HCT116 (cell line): ENCODE data around the gene ERBB4. TPM values are rescaled to one million over a fixed set of nuclear protein-coding genes. Genes with fewer than 3 reads are reported as not detected.

ENCODE experiments used
- ATAC-seq: fragments of 200-7000 bp; cut with Tn5 transposase; 2 replicates; pipeline ENCODE4 v1.9.1; 2020; ENCODE audit warnings: mild to moderate bottlenecking, moderate library complexity
- BruUV-seq: library from RNA; stranded (reverse); fragments of 400-500 nt; replicated peaks from 2 replicates; lab custom pipeline; 2021; lab: Mats Ljungman, UMichigan
- CTCF ChIA-PET: fragments of 300-600 bp; sonication (Branson Sonifier 250); formaldehyde crosslinking; loops from one replicate; lab custom pipeline; 2021; ENCODE audit warnings: antibody characterized with exemption; lab: Charles Lee
- POLR2A ChIA-PET: fragments of 300-600, 350-600 bp; sonication (Branson Sonifier 250); formaldehyde crosslinking; loops from one replicate; lab custom pipeline; 2021; ENCODE audit warnings: antibody characterized with exemption; lab: Charles Lee
- RAD21 ChIA-PET, 2 experiments: fragments of 300-600 bp; sonication (Branson Sonifier 250); formaldehyde crosslinking; loops; one replicate each; lab custom pipeline; 2023; ENCODE audit warnings: low total read pairs in 2 of 2; ENCODE audit not compliant: uncharacterized antibody in 2 of 2, unreplicated experiment in 2 of 2, low non-redundant PET in 1 of 2; lab: Charles Lee
- DNase-seq: peaks from one replicate; pipeline ENCODE4 v3.0.0-alpha.2; 2010; ENCODE audit warnings: low read depth, low spot score
- H2AFZ ChIP-seq: fragments of 200-600 bp; shearing (Covaris generic), sonication (generic); 2 replicates; pipeline ENCODE4 v1.6.1; 2017; ENCODE audit warnings: low read depth, mixed run types, mixed read lengths, antibody characterized with exemption, low read length; ENCODE audit not compliant: poor library complexity, severe bottlenecking
- H3K27ac ChIP-seq: 2 replicates; pipeline ENCODE4 v1.5.1; 2012; ENCODE audit warnings: low read depth, low read length
- H3K27me3 ChIP-seq: fragments of 200-600 bp; sonication (generic); 2 replicates; pipeline ENCODE4 v1.6.1; 2016; ENCODE audit warnings: mixed run types, low read length, mixed read lengths; ENCODE audit not compliant: insufficient read depth
- H3K36me3 ChIP-seq, 2 experiments: fragments of 200-500 bp in 1 of 2; fragments of 200-600 bp in 1 of 2; sonication (Bioruptor generic) in 1 of 2; sonication (generic) in 1 of 2; 2 replicates each; pipeline versions ENCODE4 v1.5.1 to v1.6.1; 2014 to 2016; ENCODE audit warnings: low read length in 2 of 2, inconsistent platforms in 1 of 2, mixed read lengths in 1 of 2, mixed run types in 1 of 2; ENCODE audit not compliant: insufficient read depth in 2 of 2, control insufficient read depth in 1 of 2
- H3K4me1 ChIP-seq, 2 experiments: fragments of 200-600 bp in 1 of 2; sonication (generic) in 1 of 2; 2 replicates each; pipeline versions ENCODE4 v1.5.1 to v1.6.1; 2012 to 2017; ENCODE audit warnings: low read length in 2 of 2, inconsistent platforms in 1 of 2, mild to moderate bottlenecking in 1 of 2, mixed read lengths in 1 of 2, mixed run types in 1 of 2, moderate library complexity in 1 of 2; ENCODE audit not compliant: insufficient read depth in 2 of 2, control insufficient read depth in 1 of 2
- H3K4me2 ChIP-seq: fragments of 200-600 bp; sonication (generic); 2 replicates; pipeline ENCODE4 v1.6.1; 2017; ENCODE audit warnings: mixed run types, low read length, mixed read lengths
- H3K4me3 ChIP-seq, 2 experiments: fragments of 200-600 bp in 1 of 2; sonication (generic) in 1 of 2; replicated peaks in 1 of 2; 2 replicates each; pipeline ENCODE4 v1.5.1; 2011 to 2016; ENCODE audit warnings: low read length in 2 of 2, control low read depth in 1 of 2, low read depth in 1 of 2, mild to moderate bottlenecking in 1 of 2, mixed read lengths in 1 of 2, mixed run types in 1 of 2
- H3K79me2 ChIP-seq: fragments of 200-600 bp; sonication (generic); 2 replicates; pipeline ENCODE4 v1.6.1; 2017; ENCODE audit warnings: mild to moderate bottlenecking, mixed run types, low read length, moderate library complexity, mixed read lengths; ENCODE audit not compliant: insufficient read depth
- H3K9ac ChIP-seq: fragments of 200-600 bp; sonication (generic); 2 replicates; pipeline ENCODE4 v1.6.1; 2016; ENCODE audit warnings: low read length, mixed read lengths
- H3K9me2 ChIP-seq: fragments of 200-600 bp; sonication (generic), shearing (Covaris generic); 2 replicates; pipeline ENCODE4 v1.6.1; 2017; ENCODE audit warnings: mixed run types, mild to moderate bottlenecking, moderate library complexity; ENCODE audit not compliant: insufficient read depth
- H3K9me3 ChIP-seq, 2 experiments: fragments of 200-500 bp in 1 of 2; fragments of 200-600 bp in 1 of 2; sonication (Bioruptor generic) in 1 of 2; sonication (generic) in 1 of 2; 2 replicates each; pipeline ENCODE4 v1.6.1; 2014 to 2017; ENCODE audit warnings: low read length in 2 of 2, mixed read lengths in 2 of 2, inconsistent platforms in 1 of 2, low read depth in 1 of 2, mild to moderate bottlenecking in 1 of 2, mixed run types in 1 of 2, moderate library complexity in 1 of 2; ENCODE audit not compliant: control insufficient read depth in 1 of 2, insufficient read depth in 1 of 2
- H4K20me1 ChIP-seq: fragments of 200-600 bp; sonication (generic), shearing (Covaris generic); 2 replicates; pipeline ENCODE4 v1.6.1; 2017; ENCODE audit warnings: mixed run types, mild to moderate bottlenecking, moderate library complexity; ENCODE audit not compliant: insufficient read depth
- ELF1 ChIP-seq: IDR thresholded peaks from 2 replicates; pipeline ENCODE4 v1.6.1; 2012; ENCODE audit warnings: low read depth, borderline replicate concordance
- EZH2 ChIP-seq: fragments of 200-600 bp; sonication (generic); IDR thresholded peaks from 2 replicates; pipeline ENCODE4 v1.6.1; 2017; ENCODE audit warnings: antibody characterized with exemption, mixed run types
- FOSL1 ChIP-seq: IDR thresholded peaks from 2 replicates; pipeline ENCODE4 v1.6.1; 2012; ENCODE audit warnings: low read depth
- JUND ChIP-seq: IDR thresholded peaks from 2 replicates; pipeline ENCODE4 v1.6.1; 2012
- POLR2A ChIP-seq: IDR thresholded peaks from 2 replicates; pipeline ENCODE4 v1.7.0; 2011; ENCODE audit warnings: borderline replicate concordance; ENCODE audit not compliant: insufficient read depth, insufficient read length; ENCODE audit errors: extremely low read depth
- RAD21 ChIP-seq: IDR thresholded peaks from 2 replicates; pipeline ENCODE4 v1.6.1; 2012; ENCODE audit warnings: low read depth, mild to moderate bottlenecking
- SIN3A ChIP-seq: IDR thresholded peaks from 2 replicates; pipeline ENCODE4 v1.6.1; 2012; ENCODE audit warnings: low read depth
- SP1 ChIP-seq: IDR thresholded peaks from 2 replicates; pipeline ENCODE4 v1.6.1; 2012; ENCODE audit warnings: low read depth
- TCF7L2 ChIP-seq: IDR thresholded peaks from 2 replicates; pipeline ENCODE4 v1.7.0; 2011; ENCODE audit warnings: borderline replicate concordance, inconsistent platforms; ENCODE audit not compliant: insufficient read depth, insufficient read length; ENCODE audit errors: extremely low read depth
- YY1 ChIP-seq: IDR thresholded peaks from 2 replicates; pipeline ENCODE4 v1.6.1; 2011; ENCODE audit warnings: low read length, low read depth, moderate library complexity, mild to moderate bottlenecking; ENCODE audit not compliant: insufficient replicate concordance; ENCODE audit errors: extremely low read depth
- ZFX ChIP-seq: fragments of 450-650 bp; IDR thresholded peaks from 2 replicates; pipeline ENCODE4 v1.6.1; 2017
- ZNF274 ChIP-seq: fragments of 200-500 bp; sonication (Bioruptor generic); IDR thresholded peaks from 2 replicates; pipeline ENCODE4 v1.6.1; 2014; ENCODE audit warnings: mild to moderate bottlenecking, low read depth, low read length, inconsistent platforms
- intact Hi-C: fragments of 100-400 bp; cut with micrococcal nuclease; formaldehyde crosslinking; loops from 2 replicates; pipeline ENCODE4 v1.10.0; 2022
- total RNA-seq: library from RNA; stranded (reverse); gene quantifications from one replicate; pipeline ENCODE4 v1.2.1, GENCODE V29; 2021; ENCODE audit not compliant: unreplicated experiment
- TF ChIP-seq, protein P1 (sequence below): IDR thresholded peaks from 2 replicates; pipeline ENCODE4 v1.6.1; 2012
- TF ChIP-seq, protein P2 (sequence below): IDR thresholded peaks from 2 replicates; pipeline ENCODE4 v1.6.1; 2012; ENCODE audit warnings: low read depth

The ERBB4 gene
- total RNA-seq, 1 experiment from 2014 or later: 0.10 TPM

DNA sequence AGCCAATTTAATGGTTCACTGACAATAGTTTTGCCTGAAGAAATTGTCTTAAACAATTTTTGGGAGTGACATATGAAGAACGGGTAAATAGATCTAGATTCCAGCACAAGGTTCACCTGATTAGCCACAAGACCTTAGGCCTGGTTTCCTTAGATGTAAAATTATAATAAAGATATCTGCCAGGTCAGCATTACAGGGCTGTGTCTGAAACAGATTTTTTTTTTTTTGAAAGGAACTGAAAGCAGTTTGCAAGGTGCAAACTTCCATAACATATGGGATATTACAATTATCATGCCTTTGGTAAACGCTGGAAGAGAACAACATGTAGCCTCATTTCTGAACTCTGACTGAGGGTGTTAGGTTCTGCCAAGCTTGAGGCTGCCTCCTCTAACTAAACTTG lies 599.4 kb downstream of the ERBB4 start (continued):
- TF ChIP-seq EZH2 (no peak), YY1 (no peak), ZNF274 (no peak), JUND (no peak)
- TF ChIP-seq, protein P1, sequence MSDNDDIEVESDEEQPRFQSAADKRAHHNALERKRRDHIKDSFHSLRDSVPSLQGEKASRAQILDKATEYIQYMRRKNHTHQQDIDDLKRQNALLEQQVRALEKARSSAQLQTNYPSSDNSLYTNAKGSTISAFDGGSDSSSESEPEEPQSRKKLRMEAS: no peak

DNA sequence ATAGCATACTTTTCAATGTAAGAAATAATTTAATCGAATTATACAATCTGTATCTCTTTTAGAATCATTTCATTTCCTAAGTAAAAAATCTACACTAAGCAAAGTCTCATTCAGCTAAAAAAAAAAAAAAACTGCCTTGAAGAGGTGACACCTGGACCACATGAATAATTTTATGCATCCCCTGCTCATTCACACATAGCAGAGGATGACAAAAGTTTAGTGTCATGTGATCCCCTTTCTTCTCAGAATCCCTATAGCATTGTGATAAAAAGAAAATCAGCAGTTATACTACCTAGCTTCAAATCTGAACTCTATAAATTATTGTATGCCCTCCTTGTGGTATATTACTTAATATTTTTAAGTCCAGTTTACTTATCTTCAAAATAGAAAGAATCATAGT lies 603.8 kb downstream of the ERBB4 start:
- CTCF ChIA-PET: no interaction called here
- Histone ChIP-seq H4K20me1 (no peaks in the 10 kb centered on the region), H3K9ac (no peak overlapping the region), H3K36me3 (no peaks in the 10 kb centered on the region), H3K27me3 (no peaks in the 10 kb centered on the region), H3K9me3 (no peaks in the 10 kb centered on the region), H3K4me2 (no peak overlapping the region), H3K27ac (no peak overlapping the region), H3K4me3 (no peak overlapping the region), H3K9me2 (no peaks in the 10 kb centered on the region), H3K79me2 (no peaks in the 10 kb centered on the region), H2AFZ (no peak overlapping the region), H3K4me1 (no peaks in the 10 kb centered on the region)
- intact Hi-C loops: no loop called here
- POLR2A ChIA-PET: no interaction called here
- DNase-seq (no peak), ATAC-seq (no peak)
- no peak for TF ChIP-seq FOSL1
- TF ChIP-seq POLR2A: no peak
- no peak for TF ChIP-seq SP1
- no peak for TF ChIP-seq TCF7L2
- TF ChIP-seq SIN3A: no peak
- TF ChIP-seq ZFX: no peak
- TF ChIP-seq ZNF274: no peak
- TF ChIP-seq JUND: no peak
- TF ChIP-seq, protein P1: no peak
- TF ChIP-seq, protein P2, sequence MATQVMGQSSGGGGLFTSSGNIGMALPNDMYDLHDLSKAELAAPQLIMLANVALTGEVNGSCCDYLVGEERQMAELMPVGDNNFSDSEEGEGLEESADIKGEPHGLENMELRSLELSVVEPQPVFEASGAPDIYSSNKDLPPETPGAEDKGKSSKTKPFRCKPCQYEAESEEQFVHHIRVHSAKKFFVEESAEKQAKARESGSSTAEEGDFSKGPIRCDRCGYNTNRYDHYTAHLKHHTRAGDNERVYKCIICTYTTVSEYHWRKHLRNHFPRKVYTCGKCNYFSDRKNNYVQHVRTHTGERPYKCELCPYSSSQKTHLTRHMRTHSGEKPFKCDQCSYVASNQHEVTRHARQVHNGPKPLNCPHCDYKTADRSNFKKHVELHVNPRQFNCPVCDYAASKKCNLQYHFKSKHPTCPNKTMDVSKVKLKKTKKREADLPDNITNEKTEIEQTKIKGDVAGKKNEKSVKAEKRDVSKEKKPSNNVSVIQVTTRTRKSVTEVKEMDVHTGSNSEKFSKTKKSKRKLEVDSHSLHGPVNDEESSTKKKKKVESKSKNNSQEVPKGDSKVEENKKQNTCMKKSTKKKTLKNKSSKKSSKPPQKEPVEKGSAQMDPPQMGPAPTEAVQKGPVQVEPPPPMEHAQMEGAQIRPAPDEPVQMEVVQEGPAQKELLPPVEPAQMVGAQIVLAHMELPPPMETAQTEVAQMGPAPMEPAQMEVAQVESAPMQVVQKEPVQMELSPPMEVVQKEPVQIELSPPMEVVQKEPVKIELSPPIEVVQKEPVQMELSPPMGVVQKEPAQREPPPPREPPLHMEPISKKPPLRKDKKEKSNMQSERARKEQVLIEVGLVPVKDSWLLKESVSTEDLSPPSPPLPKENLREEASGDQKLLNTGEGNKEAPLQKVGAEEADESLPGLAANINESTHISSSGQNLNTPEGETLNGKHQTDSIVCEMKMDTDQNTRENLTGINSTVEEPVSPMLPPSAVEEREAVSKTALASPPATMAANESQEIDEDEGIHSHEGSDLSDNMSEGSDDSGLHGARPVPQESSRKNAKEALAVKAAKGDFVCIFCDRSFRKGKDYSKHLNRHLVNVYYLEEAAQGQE: no peak
- no peak for TF ChIP-seq EZH2
- no peak for TF ChIP-seq RAD21
- TF ChIP-seq YY1: no peak
- TF ChIP-seq ELF1: no peak
- no TSS peak for BruUV-seq
- RAD21 ChIA-PET: no interaction called here
